OCI-M1 (cell line): Measurements from ENCODE around the gene TTLL7.

Source experiments
- DNase-seq: peaks from one replicate; lab custom pipeline; 2025; lab: John Stamatoyannopoulos, UW

Gene TTLL7

DNA sequence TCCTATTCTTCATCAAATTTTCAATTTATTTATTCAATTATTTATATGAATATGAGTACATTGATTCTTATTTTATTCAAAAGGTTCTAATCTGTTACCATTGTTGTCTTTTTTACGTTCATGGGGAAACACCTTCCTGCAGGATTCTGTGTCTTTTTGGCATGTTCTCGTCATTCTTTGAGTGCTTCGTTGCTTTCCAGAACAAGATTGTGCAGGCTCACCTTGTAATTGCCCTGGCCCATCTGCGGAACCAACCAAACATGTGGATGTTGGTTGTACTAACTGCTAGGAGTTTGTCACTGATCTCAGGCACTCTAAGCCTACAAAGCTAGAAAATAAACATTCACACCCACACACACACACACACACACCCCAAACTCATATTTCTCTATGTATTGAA is 182.1 kb downstream of the TTLL7 start:
- DNase-seq: no peak

DNA sequence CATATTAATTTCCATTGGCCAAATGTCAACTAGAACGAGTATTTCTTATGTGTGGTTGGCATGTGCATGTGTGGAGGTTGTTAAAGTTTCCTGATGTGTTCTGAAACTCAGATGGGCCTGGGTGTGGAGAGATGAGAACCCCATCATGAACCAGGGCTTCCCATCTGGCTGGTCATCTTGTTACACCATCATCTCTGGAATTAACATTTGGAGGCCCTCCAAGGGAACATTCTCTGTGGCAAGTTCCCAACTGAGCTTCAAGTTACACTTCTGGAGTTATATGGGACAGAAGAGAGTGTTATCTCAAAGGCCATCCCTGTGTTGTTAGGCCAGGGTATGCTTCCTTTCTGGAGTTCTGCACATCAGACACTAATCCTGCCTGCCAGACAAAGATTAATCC is 183.6 kb downstream of the TTLL7 start:
- DNase-seq: no peak
